ENCODE results near the gene OLAH. TPM values are rescaled to one million over a fixed set of nuclear protein-coding genes. Genes with fewer than 3 reads are reported as not detected.
A peak's percentile ranks its signal among the peaks of the same experiment; 100 is the strongest.

The OLAH gene
- total RNA-seq, 4 donors from 2014 or later = 1.1 to 14.2 (median 2.2) TPM; not detected in 1

DNA sequence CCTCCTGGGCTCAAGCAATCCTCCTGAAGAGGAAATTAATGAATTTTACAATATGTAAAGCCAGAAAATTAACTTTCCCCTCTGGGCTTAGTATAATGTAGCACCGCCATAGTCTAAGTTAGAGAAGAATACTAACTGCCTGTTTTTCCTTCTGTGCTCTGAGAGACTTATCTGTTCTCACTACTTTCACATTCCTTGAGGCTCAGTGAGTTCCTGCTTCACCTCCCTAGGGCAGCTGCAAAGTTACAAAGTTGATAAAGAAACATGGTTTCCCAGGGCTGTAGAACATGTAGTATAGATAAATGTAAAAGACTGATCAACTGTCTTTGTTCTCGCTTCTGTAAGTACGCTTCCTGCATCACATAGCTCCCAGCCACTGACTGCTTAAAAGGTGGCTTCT lies 16.0 kb upstream of the OLAH start:
- no peaks in the 10 kb centered on the region for H3K4me1 ChIP-seq
- WGBS, 2 donors (ENCODE audit: low coverage in 1 of 2) = 24 to 49% methylated on average over 3 of the region's 3 CpGs

DNA sequence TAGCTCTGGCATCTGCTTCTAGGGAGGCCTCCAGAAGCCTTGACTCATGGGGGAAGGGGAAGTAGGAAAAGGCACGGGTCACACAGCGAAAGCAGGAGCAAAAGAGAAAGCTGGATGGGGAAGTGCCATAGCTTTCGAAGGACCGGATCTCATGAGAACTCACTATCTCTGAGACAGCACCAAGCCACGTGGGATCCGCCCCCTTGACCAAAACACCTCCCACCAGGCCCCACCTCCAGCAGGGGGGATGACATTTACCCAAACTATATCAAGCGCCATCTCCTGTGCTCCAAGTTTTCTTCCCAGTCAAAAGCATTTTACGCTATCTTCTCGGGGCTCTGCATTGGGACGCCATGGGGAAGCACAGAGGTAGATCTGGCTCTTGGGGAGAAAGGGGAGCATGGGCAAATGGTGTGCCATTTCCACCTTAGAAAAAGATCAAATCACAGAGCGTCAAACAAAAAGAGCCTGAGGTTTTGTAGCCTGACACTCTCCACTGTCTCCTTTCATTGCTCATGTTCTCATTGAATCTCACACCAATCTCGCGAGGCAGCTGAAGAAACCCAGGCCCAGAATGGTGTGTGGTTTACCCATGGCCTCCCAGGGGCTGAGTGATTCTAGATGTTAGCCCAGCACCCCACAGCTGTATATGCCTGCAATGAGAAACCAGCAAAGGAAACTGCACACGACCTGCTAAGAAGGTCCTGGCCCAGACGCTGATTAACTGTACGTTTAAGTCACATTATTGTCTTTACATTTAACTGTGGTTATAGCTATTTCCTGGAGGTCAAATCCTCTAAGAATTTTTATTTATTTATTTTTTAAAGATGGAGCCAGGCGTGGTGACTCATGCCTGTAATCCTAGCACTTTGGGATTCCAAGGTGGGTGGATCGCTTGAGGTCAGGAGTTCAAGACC lies 8.1 kb upstream of the OLAH start:
- H3K27me3 ChIP-seq = no peaks in the 10 kb centered on the region
- no peaks in the 10 kb centered on the region for H3K9me3 ChIP-seq
- H3K4me3 ChIP-seq = no peak overlapping the region
- TF ChIP-seq POLR2AphosphoS5 (IDR thresholded peaks at IDR 0.05) (no peak), EP300 (IDR thresholded peaks at IDR 0.05) (no peak), POLR2A (IDR thresholded peaks at IDR 0.05) (no peak)
- TF ChIP-seq, protein P1, sequence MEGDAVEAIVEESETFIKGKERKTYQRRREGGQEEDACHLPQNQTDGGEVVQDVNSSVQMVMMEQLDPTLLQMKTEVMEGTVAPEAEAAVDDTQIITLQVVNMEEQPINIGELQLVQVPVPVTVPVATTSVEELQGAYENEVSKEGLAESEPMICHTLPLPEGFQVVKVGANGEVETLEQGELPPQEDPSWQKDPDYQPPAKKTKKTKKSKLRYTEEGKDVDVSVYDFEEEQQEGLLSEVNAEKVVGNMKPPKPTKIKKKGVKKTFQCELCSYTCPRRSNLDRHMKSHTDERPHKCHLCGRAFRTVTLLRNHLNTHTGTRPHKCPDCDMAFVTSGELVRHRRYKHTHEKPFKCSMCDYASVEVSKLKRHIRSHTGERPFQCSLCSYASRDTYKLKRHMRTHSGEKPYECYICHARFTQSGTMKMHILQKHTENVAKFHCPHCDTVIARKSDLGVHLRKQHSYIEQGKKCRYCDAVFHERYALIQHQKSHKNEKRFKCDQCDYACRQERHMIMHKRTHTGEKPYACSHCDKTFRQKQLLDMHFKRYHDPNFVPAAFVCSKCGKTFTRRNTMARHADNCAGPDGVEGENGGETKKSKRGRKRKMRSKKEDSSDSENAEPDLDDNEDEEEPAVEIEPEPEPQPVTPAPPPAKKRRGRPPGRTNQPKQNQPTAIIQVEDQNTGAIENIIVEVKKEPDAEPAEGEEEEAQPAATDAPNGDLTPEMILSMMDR (IDR thresholded peaks at IDR 0.05) = no peak
- no peak overlapping the region for H3K27ac ChIP-seq
- no peaks in the 10 kb centered on the region for H3K4me1 ChIP-seq
- peak; percentile 31 for ATAC-seq
- H3K36me3 ChIP-seq = no peaks in the 10 kb centered on the region
- 56 to 70% methylated on average over 11 to 18 of the region's 18 CpGs for WGBS, 2 donors (ENCODE audit: low coverage in 1 of 2)

More for the DNA sequence above, 16.0 kb upstream of the OLAH start:
- ATAC-seq = no peak
- Histone ChIP-seq H3K4me3 (no peak overlapping the region), H3K9me3 (no peaks in the 10 kb centered on the region), H3K27me3 (no peaks in the 10 kb centered on the region), H3K27ac (no peak overlapping the region), H3K36me3 (no peaks in the 10 kb centered on the region)
- TF ChIP-seq EP300 (IDR thresholded peaks at IDR 0.05) (no peak), POLR2A (IDR thresholded peaks at IDR 0.05) (no peak), POLR2AphosphoS5 (IDR thresholded peaks at IDR 0.05) (no peak)
- TF ChIP-seq, protein P1 (IDR thresholded peaks at IDR 0.05) = no peak

DNA sequence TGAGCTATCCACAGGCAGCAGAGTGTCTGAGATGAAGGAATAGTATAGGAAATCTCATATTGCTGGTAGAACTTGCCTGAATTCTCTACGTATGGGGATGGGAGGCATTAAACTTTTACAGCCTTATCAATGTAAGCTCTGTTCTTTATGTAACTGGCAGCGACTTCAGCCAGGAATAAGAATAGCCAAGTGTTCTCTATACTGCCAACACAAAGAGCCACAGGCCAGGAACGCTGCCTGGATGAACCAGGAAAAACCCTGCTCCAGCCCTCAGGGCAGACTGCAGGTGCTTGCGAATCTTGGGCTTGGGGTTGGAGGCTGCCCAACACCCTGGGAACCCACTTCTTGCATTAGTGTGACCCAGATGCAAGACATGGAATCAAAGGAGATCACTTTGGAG lies 6.1 kb upstream of the OLAH start:
- Histone ChIP-seq H3K9me3 (no peaks in the 10 kb centered on the region), H3K4me1 (no peaks in the 10 kb centered on the region), H3K4me3 (no peak overlapping the region), H3K27ac (no peak overlapping the region), H3K27me3 (no peaks in the 10 kb centered on the region), H3K36me3 (no peaks in the 10 kb centered on the region)
- TF ChIP-seq EP300 (IDR thresholded peaks at IDR 0.05) = no peak
- 72 to 100% methylated on average over 1 to 3 of the region's 4 CpGs for WGBS, 2 donors (ENCODE audit: low coverage in 1 of 2)
- ATAC-seq = no peak

DNA sequence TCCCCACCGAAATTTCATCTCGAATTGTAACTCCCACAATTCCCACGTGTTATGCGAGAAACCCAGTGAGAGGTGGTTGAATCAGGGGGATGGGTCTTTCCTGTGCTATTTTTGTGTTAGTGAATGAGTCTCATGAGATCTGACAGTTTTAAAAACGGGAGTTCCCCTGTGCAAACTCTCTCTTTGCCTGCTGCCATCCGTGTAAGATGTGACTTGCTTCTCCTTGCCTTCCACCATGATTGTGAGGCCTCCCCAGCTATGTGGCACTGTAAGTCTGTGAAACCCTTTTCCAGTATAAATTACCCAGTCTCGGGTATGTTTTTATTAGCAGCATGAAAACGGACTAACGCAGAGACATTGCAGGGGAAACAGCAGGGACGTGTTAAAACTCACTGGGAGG lies 5.3 kb upstream of the OLAH start:
- Histone ChIP-seq H3K4me1 (no peaks in the 10 kb centered on the region), H3K27me3 (no peaks in the 10 kb centered on the region), H3K9me3 (no peaks in the 10 kb centered on the region), H3K27ac (no peak overlapping the region), H3K4me3 (no peak overlapping the region), H3K36me3 (no peaks in the 10 kb centered on the region)
- WGBS, 2 donors (ENCODE audit: low coverage in 1 of 2) = 81 to 82% methylated on average over 5 to 10 of the region's 10 CpGs
- ATAC-seq = no peak
- TF ChIP-seq, protein P1 (IDR thresholded peaks at IDR 0.05) = no peak
- TF ChIP-seq POLR2A (IDR thresholded peaks at IDR 0.05) (no peak), POLR2AphosphoS5 (IDR thresholded peaks at IDR 0.05) (no peak), EP300 (IDR thresholded peaks at IDR 0.05) (no peak)

DNA sequence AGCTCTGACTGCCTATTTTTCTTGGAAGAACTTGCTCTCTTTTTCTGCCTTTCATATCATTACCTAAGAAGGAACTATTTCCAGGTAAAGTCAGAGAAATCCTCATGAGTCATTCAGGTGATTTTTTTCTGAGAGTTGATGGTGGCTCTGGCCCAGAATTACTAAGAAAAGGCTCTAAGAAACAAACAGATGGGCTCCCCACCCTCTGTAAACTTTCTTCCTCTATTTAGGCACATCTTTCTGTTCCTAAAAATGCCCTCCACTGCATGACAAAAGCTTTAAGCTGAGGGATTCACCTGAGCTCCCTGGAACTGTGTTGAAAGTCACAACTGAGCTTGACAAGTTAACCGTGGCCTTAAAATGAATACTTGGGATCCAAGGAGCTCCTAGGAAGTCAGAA lies 1.6 kb downstream of the OLAH start:
- WGBS, 2 donors (ENCODE audit: low coverage in 1 of 2) = 80 to 83% methylated on average over 1 of the region's 1 CpG
- no peak for ATAC-seq
- TF ChIP-seq, protein P1 (IDR thresholded peaks at IDR 0.05) = no peak
- TF ChIP-seq EP300 (IDR thresholded peaks at IDR 0.05) (no peak), POLR2A (IDR thresholded peaks at IDR 0.05) (no peak), POLR2AphosphoS5 (IDR thresholded peaks at IDR 0.05) (no peak)
- Histone ChIP-seq H3K27me3 (no peaks in the 10 kb centered on the region), H3K4me3 (no peak overlapping the region), H3K9me3 (no peaks in the 10 kb centered on the region), H3K36me3 (no peaks in the 10 kb centered on the region), H3K4me1 (no peaks in the 10 kb centered on the region), H3K27ac (peak overlapping the region in 1 of 4 donors; percentile 14)
